ENCODE measurements around the gene LST1. TPM values are rescaled to one million over a fixed set of nuclear protein-coding genes. Genes with fewer than 3 reads are reported as not detected.

The LST1 gene
- total RNA-seq, 3 donors from 2014 or later (not counting 1 experiment from before 2014, with no cell fraction given), result 25.4 to 120 (median 50.5) TPM

GRCh38 chr6:31573239-31574105 is 12.6 kb upstream of the LST1 start:
- intact Hi-C loops (cut with micrococcal nuclease), result loop anchor here (2.0 kb wide), 1 partner anchor 15 kb away; no protein-coding TSS in a partner anchor
- H3K9me3 Mint-ChIP-seq, result no peaks in the 10 kb centered on the region
- H3K27me3 ChIP-seq (ENCODE audit: control insufficient read depth, insufficient read depth, low read length), result no peaks in the 10 kb centered on the region
- peaks cover 91% of the 10 kb centered on the region for H3K4me1 ChIP-seq (ENCODE audit: control insufficient read depth, insufficient read depth, low read length)
- H3K4me3 Mint-ChIP-seq, result peak overlapping the region; percentile 66
- no peak overlapping the region for H3K4me3 ChIP-seq (ENCODE audit: low read length)
- H3K9me3 ChIP-seq (ENCODE audit: control insufficient read depth, insufficient read depth, low read length), result no peaks in the 10 kb centered on the region
- 91% methylated on average over 9 of the region's 9 CpGs for WGBS (ENCODE audit: insufficient coverage)
- H3K27me3 Mint-ChIP-seq (ENCODE audit: low read depth in 2 of 2), result no peaks in the 10 kb centered on the region
- DNase-seq, result no peak
- peaks cover 65 to 83% of the 10 kb centered on the region in 2 donors for H3K4me1 Mint-ChIP-seq
- H3K36me3 Mint-ChIP-seq, result no peaks in the 10 kb centered on the region
- peak overlapping the region; percentile 95 to 99 for H3K27ac Mint-ChIP-seq
- ATAC-seq, result no peak
- peaks cover 8% of the 10 kb centered on the region for H3K36me3 ChIP-seq (ENCODE audit: control insufficient read depth, insufficient read depth, low read length)
- peak overlapping the region; percentile 94 for H3K27ac ChIP-seq (ENCODE audit: low read length)
- TF ChIP-seq CTCF (IDR thresholded peaks at IDR 0.05), result no peak

- Histone ChIP-seq H3K9me3 (ENCODE audit: control insufficient read depth, insufficient read depth, low read length) (no peaks in the 10 kb centered on the region), H3K27me3 (ENCODE audit: control insufficient read depth, insufficient read depth, low read length) (no peaks in the 10 kb centered on the region), H3K4me1 (ENCODE audit: control insufficient read depth, insufficient read depth, low read length) (peaks cover 91% of the 10 kb centered on the region), H3K27ac (ENCODE audit: low read length) (peak overlapping the region; percentile 94), H3K36me3 (ENCODE audit: control insufficient read depth, insufficient read depth, low read length) (peaks cover 10% of the 10 kb centered on the region), H3K4me3 (ENCODE audit: low read length) (no peak overlapping the region)
- intact Hi-C loops (cut with micrococcal nuclease), result no loop called here
- DNase-seq, result no peak
- H3K9me3 Mint-ChIP-seq, result no peaks in the 10 kb centered on the region
- peak overlapping the region; percentile 95 to 99 for H3K27ac Mint-ChIP-seq
- peaks cover 65 to 84% of the 10 kb centered on the region in 2 donors for H3K4me1 Mint-ChIP-seq
- WGBS (ENCODE audit: insufficient coverage), result 71% methylated on average over 14 of the region's 14 CpGs
- no peak for TF ChIP-seq CTCF (IDR thresholded peaks at IDR 0.05)
- peak overlapping the region; percentile 66 for H3K4me3 Mint-ChIP-seq
- no peak for ATAC-seq
- no peaks in the 10 kb centered on the region for H3K27me3 Mint-ChIP-seq (ENCODE audit: low read depth in 2 of 2)
- no peaks in the 10 kb centered on the region for H3K36me3 Mint-ChIP-seq
Measured at GRCh38 chr6:31574106-31575061, 11.7 kb upstream of the LST1 start.

GRCh38 chr6:31575335-31575901 is 10.7 kb upstream of the LST1 start, which contains the start of gene TNF:
Gene TNF, plus strand, starts transcription at chr6:31575565. Its CDS starts 177 bp downstream, at chr6:31575742.
- Mint-ChIP-seq H3K27me3 (ENCODE audit: low read depth in 2 of 2) (no peaks in the 10 kb centered on the region), H3K4me3 (peak within 1 kb of the TSS; percentile 84), H3K36me3 (no peaks in the 10 kb centered on the region), H3K27ac (peak within 1 kb of the TSS; percentile 95 to 99), H3K9me3 (no peaks in the 10 kb centered on the region), H3K4me1 (peaks cover 76 to 89% of the 10 kb centered on the region in 2 donors)
- H3K9me3 ChIP-seq (ENCODE audit: control insufficient read depth, insufficient read depth, low read length), result no peaks in the 10 kb centered on the region
- WGBS (ENCODE audit: insufficient coverage), result 16% methylated on average over 19 of the region's 19 CpGs
- no peak for TF ChIP-seq CTCF (IDR thresholded peaks at IDR 0.05)
- H3K4me1 ChIP-seq (ENCODE audit: control insufficient read depth, insufficient read depth, low read length), result peaks cover 97% of the 10 kb centered on the region
- peak within 1 kb of the TSS; percentile 94 for H3K27ac ChIP-seq (ENCODE audit: low read length)
- ATAC-seq (peak; percentile 8 to 24 (median 9)), DNase-seq (peak in 1 of 2 donors; percentile 84)
- H3K27me3 ChIP-seq (ENCODE audit: control insufficient read depth, insufficient read depth, low read length), result no peaks in the 10 kb centered on the region
- peak within 1 kb of the TSS; percentile 42 for H3K4me3 ChIP-seq (ENCODE audit: low read length)
- peaks cover 10% of the 10 kb centered on the region for H3K36me3 ChIP-seq (ENCODE audit: control insufficient read depth, insufficient read depth, low read length)
- intact Hi-C loops (cut with micrococcal nuclease), result no loop called here

Data from natural killer cell (primary cell).